Measurements from ENCODE around the gene TVP23C.

TVP23C gene

GRCh38 chr17:15462976-15463772 lies 100.1 kb downstream of the TVP23C start:
- DNase-seq = no peak

DNA sequence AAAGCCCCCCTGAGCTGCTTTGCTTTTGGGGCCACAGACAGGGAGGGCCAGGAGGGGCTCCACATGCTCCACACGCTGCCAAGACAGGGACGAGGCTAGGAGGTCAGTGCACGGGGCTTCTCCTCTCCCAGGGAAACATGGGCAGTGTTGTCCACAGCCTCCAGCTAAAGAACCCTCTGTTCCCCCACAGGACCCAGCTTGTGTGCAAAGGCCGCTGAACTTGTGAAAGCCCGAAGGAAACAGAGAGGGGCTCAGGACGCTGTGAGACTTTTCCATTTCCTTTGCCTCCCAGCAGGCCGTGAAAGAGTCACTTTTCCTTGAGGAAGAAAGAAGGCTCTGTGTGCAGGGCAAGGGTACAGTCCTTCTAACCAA lies 105.6 kb downstream of the TVP23C start:
- no peak for DNase-seq

- DNase-seq = no peak
These were observed 106.1 kb downstream of the TVP23C start for GRCh38 chr17:15456972-15457722.

GRCh38 chr17:15456496-15456895 lies 106.8 kb downstream of the TVP23C start:
- DNase-seq = no peak

DNA sequence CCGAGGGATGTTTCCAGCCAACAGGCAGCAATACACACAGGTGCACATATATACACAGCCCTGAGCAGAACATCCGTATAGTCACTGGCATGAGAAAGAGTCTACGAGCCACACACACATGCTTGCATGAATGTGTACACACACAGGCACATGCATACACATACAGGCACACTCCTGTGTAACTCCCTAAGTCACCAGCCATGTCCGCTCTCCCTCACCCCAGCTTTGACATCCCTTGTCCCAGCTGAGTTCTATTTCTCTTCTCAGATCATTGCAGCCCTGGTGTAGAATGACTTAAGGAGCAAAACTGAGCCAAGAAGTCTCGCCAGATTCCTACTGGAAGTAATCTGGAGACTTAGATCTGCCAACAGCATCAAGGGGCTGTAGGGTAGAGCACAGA lies 108.9 kb downstream of the TVP23C start:
- no peak for DNase-seq

GRCh38 chr17:15453782-15454181 lies 109.5 kb downstream of the TVP23C start:
- no peak for DNase-seq

GRCh38 chr17:15453246-15453645 lies 110.0 kb downstream of the TVP23C start:
- no peak for DNase-seq

GRCh38 chr17:15452746-15453145 lies 110.5 kb downstream of the TVP23C start:
- DNase-seq = no peak

Measured in hematopoietic multipotent progenitor cell treated with erythropoietin and hydrocortisone succinate and interleukin-3 and kit ligand, for 8 days (in vitro differentiated cells).